Parathyroid adenoma (tissue), 2 donors: ENCODE measurements around the gene AGAP1.

Experiments
- H2AFZ ChIP-seq: fragments of 300-600 bp; sonication (generic); one replicate; pipeline ENCODE4 v1.7.0; 2017; ENCODE audit warnings: antibody characterized with exemption, mild to moderate bottlenecking
- H3K27ac ChIP-seq: fragments of 300-600 bp; sonication (generic); one replicate; pipeline ENCODE4 v1.7.0; 2017
- H3K27me3 ChIP-seq: fragments of 300-600 bp; sonication (generic); one replicate; pipeline ENCODE4 v1.7.0; 2017; ENCODE audit warnings: low read length; ENCODE audit not compliant: control insufficient read depth, insufficient read depth
- H3K36me3 ChIP-seq: fragments of 300-600 bp; sonication (generic); one replicate; pipeline ENCODE4 v1.7.0; 2017; ENCODE audit warnings: low read length; ENCODE audit not compliant: control insufficient read depth, insufficient read depth
- H3K4me1 ChIP-seq: fragments of 300-600 bp; sonication (generic); one replicate; pipeline ENCODE4 v1.7.0; 2017; ENCODE audit warnings: control low read depth
- H3K4me2 ChIP-seq: fragments of 300-600 bp; sonication (generic); one replicate; pipeline ENCODE4 v1.7.0; 2017; ENCODE audit warnings: low read length
- H3K4me3 ChIP-seq: fragments of 300-600 bp; sonication (generic); one replicate; pipeline ENCODE4 v1.7.0; 2017; ENCODE audit warnings: low read depth, low read length
- H3K79me2 ChIP-seq: fragments of 300-600 bp; sonication (generic); one replicate; pipeline ENCODE4 v1.7.0; 2017; ENCODE audit warnings: control low read depth
- H3K9ac ChIP-seq: fragments of 300-600 bp; sonication (generic); one replicate; pipeline ENCODE4 v1.7.0; 2017; ENCODE audit warnings: mild to moderate bottlenecking
- H3K9me3 ChIP-seq: fragments of 300-600 bp; sonication (generic); one replicate; pipeline ENCODE4 v1.7.0; 2017; ENCODE audit warnings: low read length; ENCODE audit not compliant: control insufficient read depth
- TF ChIP-seq, protein P1 (sequence below): fragments of 300-600 bp; sonication (generic); IDR thresholded peaks from one replicate; pipeline ENCODE4 v1.7.0; 2017; ENCODE audit warnings: antibody characterized with exemption, mild to moderate bottlenecking
- donor health status: primary hyperparathyroidism.

Gene AGAP1

DNA sequence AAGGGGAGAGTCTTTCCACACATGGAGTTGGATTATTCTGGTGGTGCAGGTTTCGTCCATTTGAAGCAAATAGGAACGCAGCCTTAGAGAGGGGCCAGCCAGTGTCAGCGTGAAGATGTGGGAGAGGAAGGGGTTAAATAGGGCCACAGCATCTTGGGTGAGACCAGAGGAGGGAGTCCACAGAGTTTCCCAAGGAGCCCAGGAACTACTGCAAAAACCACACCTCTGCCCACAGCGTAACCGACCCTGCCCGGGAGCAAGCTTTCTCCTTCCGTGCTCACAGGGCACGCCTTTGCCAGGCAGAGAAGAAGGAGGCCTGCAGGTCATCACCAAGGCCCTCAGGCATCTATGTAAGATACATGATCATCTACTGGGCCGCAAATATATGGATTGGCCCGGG, 314.5 kb downstream of the AGAP1 start:
- Histone ChIP-seq H3K4me3 (no peak overlapping the region), H3K79me2 (peaks cover under 1% of the 10 kb centered on the region), H3K4me1 (no peaks in the 10 kb centered on the region), H3K9ac (no peak overlapping the region), H3K9me3 (no peaks in the 10 kb centered on the region), H3K36me3 (no peaks in the 10 kb centered on the region), H2AFZ (no peak overlapping the region), H3K4me2 (no peak overlapping the region), H3K27me3 (no peaks in the 10 kb centered on the region), H3K27ac (no peak overlapping the region)
- TF ChIP-seq, protein P1, sequence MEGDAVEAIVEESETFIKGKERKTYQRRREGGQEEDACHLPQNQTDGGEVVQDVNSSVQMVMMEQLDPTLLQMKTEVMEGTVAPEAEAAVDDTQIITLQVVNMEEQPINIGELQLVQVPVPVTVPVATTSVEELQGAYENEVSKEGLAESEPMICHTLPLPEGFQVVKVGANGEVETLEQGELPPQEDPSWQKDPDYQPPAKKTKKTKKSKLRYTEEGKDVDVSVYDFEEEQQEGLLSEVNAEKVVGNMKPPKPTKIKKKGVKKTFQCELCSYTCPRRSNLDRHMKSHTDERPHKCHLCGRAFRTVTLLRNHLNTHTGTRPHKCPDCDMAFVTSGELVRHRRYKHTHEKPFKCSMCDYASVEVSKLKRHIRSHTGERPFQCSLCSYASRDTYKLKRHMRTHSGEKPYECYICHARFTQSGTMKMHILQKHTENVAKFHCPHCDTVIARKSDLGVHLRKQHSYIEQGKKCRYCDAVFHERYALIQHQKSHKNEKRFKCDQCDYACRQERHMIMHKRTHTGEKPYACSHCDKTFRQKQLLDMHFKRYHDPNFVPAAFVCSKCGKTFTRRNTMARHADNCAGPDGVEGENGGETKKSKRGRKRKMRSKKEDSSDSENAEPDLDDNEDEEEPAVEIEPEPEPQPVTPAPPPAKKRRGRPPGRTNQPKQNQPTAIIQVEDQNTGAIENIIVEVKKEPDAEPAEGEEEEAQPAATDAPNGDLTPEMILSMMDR, result no peak

DNA sequence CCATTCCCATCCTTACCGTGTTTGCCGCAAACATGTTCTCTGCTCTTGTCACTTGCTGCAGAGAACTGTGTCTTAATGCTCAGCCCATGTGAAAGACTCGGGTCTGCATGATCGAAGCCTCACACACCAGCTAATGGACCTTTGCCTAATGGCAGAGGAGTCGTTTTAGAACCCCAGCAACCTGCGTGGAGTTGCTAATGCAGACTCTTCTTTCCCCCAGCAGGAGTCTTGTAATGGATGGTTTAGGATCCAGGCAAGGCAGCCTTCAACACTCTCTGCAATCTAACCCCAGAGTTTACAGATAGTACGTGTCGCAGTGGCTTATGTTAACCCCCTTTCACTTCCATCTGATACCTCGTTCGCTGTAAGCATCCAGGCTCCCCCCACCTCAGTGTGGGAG, 316.4 kb downstream of the AGAP1 start:
- H3K4me1 ChIP-seq, result no peaks in the 10 kb centered on the region
- no peak overlapping the region for H2AFZ ChIP-seq
- no peak overlapping the region for H3K4me2 ChIP-seq
- H3K4me3 ChIP-seq, result no peak overlapping the region
- H3K27me3 ChIP-seq, result no peaks in the 10 kb centered on the region
- no peak overlapping the region for H3K9ac ChIP-seq
- H3K27ac ChIP-seq, result no peak overlapping the region
- no peaks in the 10 kb centered on the region for H3K36me3 ChIP-seq
- peaks cover 3% of the 10 kb centered on the region for H3K79me2 ChIP-seq
- TF ChIP-seq, protein P1, result no peak
- no peaks in the 10 kb centered on the region for H3K9me3 ChIP-seq

DNA sequence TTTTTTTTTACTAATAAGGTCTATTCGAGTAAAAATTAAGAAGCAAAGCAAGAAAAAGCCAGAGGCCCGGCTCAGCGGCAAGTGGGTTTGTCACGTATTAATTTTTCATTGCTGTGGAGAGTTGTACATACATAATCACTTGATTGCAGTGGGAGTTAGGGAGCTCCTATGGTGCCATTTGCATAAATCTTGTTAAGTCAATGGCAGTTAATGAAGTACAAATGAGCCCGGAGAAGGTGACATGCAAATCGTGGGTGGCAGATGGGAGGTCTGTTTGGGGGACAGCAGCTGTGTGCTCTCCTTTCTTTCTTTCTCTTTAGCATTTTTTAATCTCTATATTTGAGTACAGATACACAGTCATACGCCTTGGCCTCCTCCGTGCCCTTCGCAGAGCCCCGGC, 317.0 kb downstream of the AGAP1 start:
- H3K79me2 ChIP-seq, result peaks cover 3% of the 10 kb centered on the region
- no peak overlapping the region for H3K4me2 ChIP-seq
- no peaks in the 10 kb centered on the region for H3K36me3 ChIP-seq
- H3K27me3 ChIP-seq, result no peaks in the 10 kb centered on the region
- no peaks in the 10 kb centered on the region for H3K4me1 ChIP-seq
- TF ChIP-seq, protein P1, result no peak
- no peak overlapping the region for H2AFZ ChIP-seq
- H3K9ac ChIP-seq, result no peak overlapping the region
- no peaks in the 10 kb centered on the region for H3K9me3 ChIP-seq
- H3K27ac ChIP-seq, result no peak overlapping the region
- no peak overlapping the region for H3K4me3 ChIP-seq

DNA sequence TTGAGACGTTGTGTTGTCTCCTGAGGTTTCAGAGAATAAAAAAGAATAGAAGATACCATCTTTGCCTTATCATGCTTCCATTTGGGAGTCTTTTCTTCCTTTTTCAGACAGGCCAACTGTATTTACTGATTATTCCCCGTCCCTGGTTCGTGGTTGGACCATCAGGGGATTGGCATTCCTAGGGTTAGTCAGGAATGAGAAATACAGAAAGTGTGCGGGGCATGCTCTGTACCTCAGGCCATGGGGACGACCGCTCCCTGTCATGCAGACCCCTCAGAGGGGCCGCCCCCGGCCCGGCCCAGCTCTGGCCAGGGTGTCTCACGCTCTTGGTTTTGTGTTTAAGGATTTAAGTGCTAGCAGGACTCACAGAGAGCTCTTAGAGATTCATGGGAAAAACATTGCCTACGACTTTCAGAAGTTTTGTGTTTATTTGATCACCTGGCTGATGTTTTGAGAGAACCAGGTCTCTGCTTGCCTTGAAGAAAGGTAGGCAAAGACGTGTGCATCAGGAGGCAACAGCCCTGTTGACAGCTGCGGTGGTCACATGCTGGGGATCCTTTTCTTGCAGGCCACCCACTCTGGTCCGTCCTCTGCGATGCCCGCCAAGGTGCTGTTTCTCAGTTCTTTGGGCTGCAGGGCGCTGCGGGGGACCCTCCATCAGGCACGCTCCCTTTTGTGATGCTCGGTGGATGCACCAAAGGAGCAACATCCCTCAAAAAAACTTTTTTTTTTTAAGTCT, 317.8 kb downstream of the AGAP1 start:
- TF ChIP-seq, protein P1, result no peak
- peaks cover 3% of the 10 kb centered on the region for H3K79me2 ChIP-seq
- H3K27me3 ChIP-seq, result no peaks in the 10 kb centered on the region
- no peaks in the 10 kb centered on the region for H3K36me3 ChIP-seq
- H3K9me3 ChIP-seq, result no peaks in the 10 kb centered on the region
- no peak overlapping the region for H3K4me2 ChIP-seq
- no peak overlapping the region for H3K9ac ChIP-seq
- H2AFZ ChIP-seq, result no peak overlapping the region
- H3K4me1 ChIP-seq, result no peaks in the 10 kb centered on the region
- no peak overlapping the region for H3K27ac ChIP-seq
- no peak overlapping the region for H3K4me3 ChIP-seq

DNA sequence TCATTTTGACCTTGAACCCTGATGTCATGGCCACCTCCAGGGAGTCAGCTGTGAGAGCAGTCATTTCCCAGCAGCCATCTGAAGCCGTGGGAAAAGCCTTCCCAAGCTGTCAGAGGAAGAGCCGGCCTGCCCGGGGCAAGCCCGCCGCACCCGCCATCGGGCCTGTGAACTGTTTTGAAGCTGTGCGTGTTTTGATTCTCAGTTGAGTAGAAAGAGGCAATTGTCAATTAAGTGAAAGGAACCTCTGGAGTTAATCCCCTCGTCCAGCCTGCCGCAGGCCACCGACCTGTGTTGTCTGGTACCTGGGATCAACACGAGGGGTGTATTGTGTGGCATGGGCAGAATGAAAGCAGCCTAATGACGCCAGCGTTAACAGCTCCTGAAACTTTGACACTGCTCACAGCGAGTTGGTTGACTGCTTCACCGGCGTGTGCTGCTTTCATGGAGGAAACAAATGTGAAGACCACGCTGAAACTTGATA, 318.4 kb downstream of the AGAP1 start:
- no peak overlapping the region for H3K9ac ChIP-seq
- no peak overlapping the region for H3K27ac ChIP-seq
- no peak overlapping the region for H2AFZ ChIP-seq
- no peaks in the 10 kb centered on the region for H3K4me1 ChIP-seq
- peaks cover 3% of the 10 kb centered on the region for H3K79me2 ChIP-seq
- no peaks in the 10 kb centered on the region for H3K9me3 ChIP-seq
- TF ChIP-seq, protein P1, result no peak
- H3K4me3 ChIP-seq, result no peak overlapping the region
- H3K4me2 ChIP-seq, result no peak overlapping the region
- no peaks in the 10 kb centered on the region for H3K36me3 ChIP-seq
- H3K27me3 ChIP-seq, result no peaks in the 10 kb centered on the region
